Chondrocyte (in vitro differentiated cells): ENCODE measurements around the gene ITPRIPL2. TPM values are rescaled to one million over a fixed set of nuclear protein-coding genes. Genes with fewer than 3 reads are reported as not detected.

Experiments
- DNase-seq: peaks from one replicate; pipeline ENCODE4 v3.0.0; 2021; ENCODE audit warnings: mixed read lengths, low spot score
- H3K27ac Mint-ChIP-seq: one replicate; pipeline ENCODE4 v1.8.0; 2021; ENCODE audit warnings: mild to moderate bottlenecking, moderate library complexity, mixed read lengths; ENCODE audit not compliant: unreplicated experiment
- H3K27me3 Mint-ChIP-seq: 2 replicates; pipeline ENCODE4 v1.8.0; 2021; ENCODE audit warnings: low read depth, mixed read lengths
- H3K36me3 Mint-ChIP-seq: 2 replicates; pipeline ENCODE4 v1.8.0; 2021; ENCODE audit warnings: low read depth, mixed read lengths
- H3K4me1 Mint-ChIP-seq: 2 replicates; pipeline ENCODE4 v1.8.0; 2021; ENCODE audit warnings: low read depth, mild to moderate bottlenecking, mixed read lengths
- H3K4me3 Mint-ChIP-seq: one replicate; pipeline ENCODE4 v1.8.0; 2021; ENCODE audit warnings: mild to moderate bottlenecking, moderate library complexity, mixed read lengths; ENCODE audit not compliant: unreplicated experiment
- H3K9me3 Mint-ChIP-seq: 2 replicates; pipeline ENCODE4 v1.8.0; 2021; ENCODE audit warnings: low read depth, mixed read lengths
- long read RNA-seq: library from polyadenylated mRNA; stranded (forward); transcript quantifications from one replicate; pipeline ENCODE4 v2.0.0, GENCODE V29; 2021
- total RNA-seq: library from RNA; stranded (reverse); gene quantifications from 3 replicates; pipeline ENCODE4 v1.2.1, GENCODE V29; 2021
- TF ChIP-seq, protein P1 (sequence below): fragments of 200-600 bp; sonication (generic); IDR thresholded peaks from 2 replicates; pipeline ENCODE4 v1.5.0; 2021; ENCODE audit warnings: antibody characterized with exemption, mild to moderate bottlenecking, moderate library complexity

ITPRIPL2 gene
- 64.1 to 65.3 TPM (median 65.0 TPM) in 3 replicates for total RNA-seq
- long read RNA-seq, full-length matches to known transcripts, result 16 of 33 reads
- long read RNA-seq, partial matches to known transcripts, result 0 of 33 reads
- long read RNA-seq, other reads (novel, unspliced or antisense), result 17 of 33 reads

DNA sequence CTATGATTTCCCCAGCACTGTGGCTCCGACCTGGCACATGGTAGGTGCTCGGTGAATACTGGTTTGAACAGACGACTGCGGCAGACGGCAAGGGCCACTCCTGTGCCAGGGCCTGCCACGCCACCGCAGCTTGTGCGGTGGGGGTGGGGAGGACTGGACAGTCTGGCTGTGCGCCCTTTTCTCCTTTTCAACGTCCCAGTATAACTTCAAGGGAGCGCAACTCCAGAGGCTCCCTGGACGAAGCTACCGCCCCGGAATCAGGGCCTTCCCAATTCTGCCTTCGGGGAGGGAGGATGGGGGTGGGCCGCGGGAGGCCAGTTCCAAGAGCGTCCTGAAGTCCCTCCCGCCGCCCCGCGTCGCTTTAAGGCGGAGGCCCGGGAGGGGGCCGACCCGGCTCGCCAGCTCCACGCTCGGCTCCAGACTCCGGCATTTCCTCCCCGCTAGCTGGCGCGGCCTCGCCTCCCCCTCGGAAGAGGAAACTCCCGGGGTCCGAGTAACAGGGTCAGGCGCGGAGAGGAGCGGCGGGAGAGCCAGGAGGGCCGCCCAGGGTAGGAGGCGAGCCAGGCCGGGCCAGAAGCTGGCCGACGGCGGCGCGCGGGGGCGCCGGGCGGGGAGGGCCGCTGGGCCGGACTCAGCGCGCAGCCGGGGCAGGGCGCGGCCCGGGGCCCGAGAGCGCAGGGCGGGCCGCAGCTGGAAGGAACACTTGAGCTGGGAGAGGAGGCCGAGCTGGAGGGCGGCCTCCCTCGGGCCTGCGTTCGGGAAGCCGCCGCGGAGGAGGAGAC, at the start of gene ITPRIPL2:
ITPRIPL2 (plus strand) TSS at position 388 of the 782 bp plus-strand sequence. CDS start 498 bp downstream, outside the sequence.
- peaks cover 45% of the 10 kb centered on the region for H3K4me1 Mint-ChIP-seq
- H3K4me3 Mint-ChIP-seq, result peak within 1 kb of the TSS; percentile 83
- no peaks in the 10 kb centered on the region for H3K27me3 Mint-ChIP-seq
- H3K27ac Mint-ChIP-seq, result peak within 1 kb of the TSS; percentile 96
- DNase-seq, result peak; percentile 92
- no peaks in the 10 kb centered on the region for H3K36me3 Mint-ChIP-seq
- TF ChIP-seq, protein P1, sequence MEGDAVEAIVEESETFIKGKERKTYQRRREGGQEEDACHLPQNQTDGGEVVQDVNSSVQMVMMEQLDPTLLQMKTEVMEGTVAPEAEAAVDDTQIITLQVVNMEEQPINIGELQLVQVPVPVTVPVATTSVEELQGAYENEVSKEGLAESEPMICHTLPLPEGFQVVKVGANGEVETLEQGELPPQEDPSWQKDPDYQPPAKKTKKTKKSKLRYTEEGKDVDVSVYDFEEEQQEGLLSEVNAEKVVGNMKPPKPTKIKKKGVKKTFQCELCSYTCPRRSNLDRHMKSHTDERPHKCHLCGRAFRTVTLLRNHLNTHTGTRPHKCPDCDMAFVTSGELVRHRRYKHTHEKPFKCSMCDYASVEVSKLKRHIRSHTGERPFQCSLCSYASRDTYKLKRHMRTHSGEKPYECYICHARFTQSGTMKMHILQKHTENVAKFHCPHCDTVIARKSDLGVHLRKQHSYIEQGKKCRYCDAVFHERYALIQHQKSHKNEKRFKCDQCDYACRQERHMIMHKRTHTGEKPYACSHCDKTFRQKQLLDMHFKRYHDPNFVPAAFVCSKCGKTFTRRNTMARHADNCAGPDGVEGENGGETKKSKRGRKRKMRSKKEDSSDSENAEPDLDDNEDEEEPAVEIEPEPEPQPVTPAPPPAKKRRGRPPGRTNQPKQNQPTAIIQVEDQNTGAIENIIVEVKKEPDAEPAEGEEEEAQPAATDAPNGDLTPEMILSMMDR, result no peak
- no peaks in the 10 kb centered on the region for H3K9me3 Mint-ChIP-seq

GRCh38 chr16:19066988-19067348, 46.8 kb upstream of the ITPRIPL2 start:
- Mint-ChIP-seq H3K27me3 (no peaks in the 10 kb centered on the region), H3K36me3 (no peaks in the 10 kb centered on the region), H3K27ac (peak overlapping the region; percentile 99), H3K4me3 (peak overlapping the region; percentile 91), H3K9me3 (no peaks in the 10 kb centered on the region), H3K4me1 (peaks cover 21% of the 10 kb centered on the region)
- no peak for DNase-seq
- TF ChIP-seq, protein P1, result no peak

DNA sequence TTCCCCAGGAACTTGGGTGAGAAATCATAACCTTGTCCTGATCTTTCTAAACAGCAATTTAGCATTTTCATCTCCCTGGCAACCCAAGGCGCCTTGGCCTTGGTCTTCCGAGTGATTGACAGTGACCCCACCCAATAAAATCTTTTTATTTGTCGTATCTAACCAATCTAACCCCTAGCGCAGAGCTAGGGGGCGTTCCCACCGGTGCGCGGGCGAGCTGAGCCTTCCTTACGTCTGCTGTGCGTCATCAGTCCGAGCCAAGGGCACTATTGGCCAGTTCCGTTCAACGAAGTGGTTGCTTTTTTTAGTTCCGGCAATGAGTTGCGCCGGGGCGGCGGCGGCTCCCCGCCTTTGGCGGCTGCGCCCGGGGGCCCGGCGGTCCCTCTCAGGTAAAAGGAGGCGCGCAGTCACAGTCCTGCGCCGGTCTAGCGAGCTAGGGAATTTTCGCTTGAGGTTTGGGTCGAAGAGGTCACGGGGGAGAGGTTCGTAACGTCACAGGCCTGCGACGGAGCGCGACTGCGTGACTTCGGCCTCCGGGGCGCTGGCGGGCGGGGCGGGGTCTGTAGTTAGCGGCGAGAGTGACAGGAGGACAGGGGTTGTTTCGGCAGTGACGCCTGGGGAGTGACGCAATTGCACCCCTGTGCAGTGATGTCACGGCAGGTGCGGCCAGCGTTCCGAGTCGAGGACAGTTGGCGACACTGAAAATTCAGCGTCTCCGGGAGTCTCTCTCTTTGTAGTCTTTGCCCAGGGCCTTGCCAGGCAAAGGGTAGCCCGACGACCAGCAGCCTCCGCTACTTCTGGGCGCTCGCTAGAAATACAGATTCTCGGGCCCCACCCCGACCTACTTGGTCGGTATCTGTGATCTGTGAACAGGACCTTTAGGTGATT, 46.2 kb upstream of the ITPRIPL2 start, which contains the start of gene COQ7:
COQ7 (plus strand) TSS at position 266 of the 888 bp plus-strand sequence; CDS start at position 317, 51 bp downstream.
- peak; percentile 99 for DNase-seq
- Mint-ChIP-seq H3K27me3 (no peaks in the 10 kb centered on the region), H3K4me1 (peaks cover 21% of the 10 kb centered on the region), H3K36me3 (no peaks in the 10 kb centered on the region), H3K27ac (peak within 1 kb of the TSS; percentile 99), H3K9me3 (no peaks in the 10 kb centered on the region), H3K4me3 (peak within 1 kb of the TSS; percentile 91)
- TF ChIP-seq, protein P1, result peak; percentile 12

DNA sequence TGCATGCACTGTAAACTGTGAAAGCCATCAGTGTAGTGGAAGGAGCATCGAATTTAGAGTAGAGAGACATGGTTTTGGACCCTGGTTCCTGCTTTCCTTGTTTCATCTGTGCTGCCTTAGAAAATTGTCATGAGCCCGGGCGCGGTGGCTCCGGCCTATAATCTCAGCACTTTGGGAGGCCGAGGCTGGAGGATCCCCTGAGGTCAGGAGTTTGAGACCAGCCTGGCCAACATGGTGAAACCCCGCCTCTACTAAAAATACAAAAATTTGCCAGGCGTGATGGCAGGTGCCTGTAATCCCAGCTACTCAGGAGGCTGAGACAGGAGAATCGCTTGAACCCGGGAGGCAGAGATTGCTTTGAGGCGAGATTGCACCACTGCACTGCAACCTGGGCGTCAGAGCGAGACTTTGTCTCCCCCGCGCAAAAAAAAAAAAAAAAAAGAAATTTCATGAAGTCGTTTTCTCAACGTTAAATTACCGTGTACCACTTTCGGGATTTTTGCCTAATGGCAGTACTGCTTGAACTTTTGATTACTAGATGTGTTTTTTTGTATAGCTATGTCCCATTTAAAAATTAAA, 45.4 kb upstream of the ITPRIPL2 start:
- peak overlapping the region; percentile 99 for H3K27ac Mint-ChIP-seq
- H3K4me1 Mint-ChIP-seq, result peaks cover 21% of the 10 kb centered on the region
- peak overlapping the region; percentile 91 for H3K4me3 Mint-ChIP-seq
- TF ChIP-seq, protein P1, result no peak
- no peaks in the 10 kb centered on the region for H3K9me3 Mint-ChIP-seq
- H3K36me3 Mint-ChIP-seq, result no peaks in the 10 kb centered on the region
- no peak for DNase-seq
- H3K27me3 Mint-ChIP-seq, result no peaks in the 10 kb centered on the region
